ENCODE measurements around the gene CHTF8. TPM values are rescaled to one million over a fixed set of nuclear protein-coding genes. Genes with fewer than 3 reads are reported as not detected.

CHTF8 gene
- total RNA-seq, 1 donor from 2014 or later = 133 TPM

GRCh38 chr16:69085032-69085695 is 47.2 kb downstream of the CHTF8 start:
- no peak for DNase-seq (ENCODE audit: low spot score)

- DNase-seq (ENCODE audit: low spot score) = no peak
These were observed 48.1 kb downstream of the CHTF8 start for GRCh38 chr16:69084289-69084688.

- no peak for DNase-seq (ENCODE audit: low spot score)
These were observed 49.0 kb downstream of the CHTF8 start for GRCh38 chr16:69083306-69083941.

GRCh38 chr16:69079697-69080096 is 52.7 kb downstream of the CHTF8 start:
- DNase-seq (ENCODE audit: low spot score) = no peak

GRCh38 chr16:69078073-69078472 is 54.3 kb downstream of the CHTF8 start:
- no peak for DNase-seq (ENCODE audit: low spot score)

- no peak for DNase-seq (ENCODE audit: low spot score)
These were observed 55.1 kb downstream of the CHTF8 start for GRCh38 chr16:69077251-69077650.

- peak; percentile 55 for DNase-seq (ENCODE audit: low spot score)
These were observed 59.1 kb downstream of the CHTF8 start for GRCh38 chr16:69073181-69073702.

- no peak for DNase-seq (ENCODE audit: low spot score)
These were observed 59.8 kb downstream of the CHTF8 start for GRCh38 chr16:69072640-69072974.

- no peak for DNase-seq (ENCODE audit: low spot score)
These were observed 61.4 kb downstream of the CHTF8 start for GRCh38 chr16:69071036-69071435.

- DNase-seq (ENCODE audit: low spot score) = no peak
These were observed 62.9 kb downstream of the CHTF8 start for GRCh38 chr16:69069504-69069903.

Other genes with a start within 250 kb of the CHTF8 start
- gene HAS3, start 26.9 kb downstream of the CHTF8 start, total RNA-seq = 58.9 TPM
- gene UTP4, start 61 bp upstream of the CHTF8 start, total RNA-seq = 47.4 TPM
- gene SNTB2, start 54.6 kb upstream of the CHTF8 start, total RNA-seq = 45.7 TPM
- 30.8 TPM for gene VPS4A, start 178.8 kb upstream of the CHTF8 start, total RNA-seq
- gene PDF, start 198.0 kb upstream of the CHTF8 start, total RNA-seq = 15.1 TPM
- 30.1 TPM for gene COG8, start 207.0 kb upstream of the CHTF8 start, total RNA-seq
- gene NIP7, start 207.2 kb upstream of the CHTF8 start, total RNA-seq = 26.1 TPM
- gene TMED6, start 219.2 kb upstream of the CHTF8 start, total RNA-seq = 1.5 TPM

Data from ureter (tissue), 1 donor.